Right cardiac atrium (tissue), 5 donors: ENCODE results near the gene ST6GAL1. TPM values are rescaled to one million over a fixed set of nuclear protein-coding genes. Genes with fewer than 3 reads are reported as not detected.
A peak's percentile ranks its signal among the peaks of the same experiment; 100 is the strongest.

Experiments
- ATAC-seq, 2 donors: fragments of 200-7000 bp; cut with Tn5 transposase; one replicate each; pipeline versions ENCODE4 v1.8.0 to v1.9.1; 2020; ENCODE audit warnings: moderate library complexity in 2 of 2, mild to moderate bottlenecking in 1 of 2
- DNase-seq, 3 donors: peaks; one replicate each; pipeline ENCODE4 v3.0.0-alpha.2; 2020
- H3K27ac ChIP-seq: one replicate; pipeline ENCODE4 v1.5.1; 2013; ENCODE audit warnings: mild to moderate bottlenecking, low read length, control low read depth, moderate library complexity
- H3K27me3 ChIP-seq: one replicate; pipeline ENCODE4 v1.6.1; 2013; ENCODE audit not compliant: control insufficient read depth, insufficient read depth
- H3K4me1 ChIP-seq: one replicate; pipeline ENCODE4 v1.6.1; 2013; ENCODE audit warnings: low read length; ENCODE audit not compliant: control insufficient read depth, insufficient read depth
- H3K4me3 ChIP-seq: one replicate; pipeline ENCODE4 v1.5.1; 2013; ENCODE audit warnings: low read length, control low read depth
- H3K9me3 ChIP-seq: one replicate; pipeline ENCODE4 v1.6.1; 2013; ENCODE audit warnings: low read length; ENCODE audit not compliant: control insufficient read depth
- WGBS: extraction: QIAGEN DNeasy Blood & Tissue Kit; methylation state at CpG from one replicate; pipeline ENCODE4 v1.1.7; 2013; 5-methylcytosine and 5-hydroxymethylcytosine counted together
- intact Hi-C, 4 donors: fragments of 100-400 bp; cut with DNase I; formaldehyde crosslinking; loops; one replicate each; pipeline versions ENCODE4 v1.11.0 to v1.14.0; 2022 to 2023
- polyA plus RNA-seq: library from polyadenylated mRNA; stranded (reverse); fragments of 200-250 nt; gene quantifications from one replicate; pipeline ENCODE4 v1.2.3, GENCODE V29; 2013
- total RNA-seq, 4 donors: library from RNA; stranded (reverse); fragmentation: NEBNext Ultra II Directional; extraction: Animal tissue kit (Norgen Biotek cat#: 25700); gene quantifications; one replicate each; pipeline ENCODE4 v1.2.1, GENCODE V29; 2021
- donor health status: healthy with polysubstance abuse.
- donor health status: DM: no; HTN: yes; CAD: no.
- donor health status: DM: no; HTN: no; CAD: no.
- donor health status: DM: no; HTN: yes; CAD: no; lungs with severe emphysema.
- donor health status: DM: yes; HTN: yes; CAD: no.

ST6GAL1 gene
- total and polyA plus RNA-seq, 5 donors = 25.2 to 69.2 (median 64.7) TPM

GRCh38 chr3:187024536-187025226 lies 94.4 kb downstream of the ST6GAL1 start:
- no peaks in the 10 kb centered on the region for H3K27me3 ChIP-seq
- DNase-seq (no peak), ATAC-seq (no peak)
- 80% methylated on average over 10 of the region's 10 CpGs for WGBS
- no peak overlapping the region for H3K27ac ChIP-seq
- H3K9me3 ChIP-seq = no peaks in the 10 kb centered on the region
- intact Hi-C loops = no loop called here
- no peak overlapping the region for H3K4me3 ChIP-seq
- peaks cover 7% of the 10 kb centered on the region for H3K4me1 ChIP-seq

GRCh38 chr3:187025254-187025655 lies 94.9 kb downstream of the ST6GAL1 start:
- no peaks in the 10 kb centered on the region for H3K27me3 ChIP-seq
- WGBS = 73% methylated on average over 6 of the region's 6 CpGs
- H3K9me3 ChIP-seq = no peaks in the 10 kb centered on the region
- H3K4me3 ChIP-seq = no peak overlapping the region
- peak; percentile 10 to 54 for ATAC-seq
- H3K27ac ChIP-seq = no peak overlapping the region
- no peak for DNase-seq
- intact Hi-C loops = no loop called here
- H3K4me1 ChIP-seq = peaks cover 7% of the 10 kb centered on the region

GRCh38 chr3:187025656-187026316 lies 95.5 kb downstream of the ST6GAL1 start:
- peak; percentile 38 to 48 for ATAC-seq
- no peaks in the 10 kb centered on the region for H3K27me3 ChIP-seq
- WGBS = 64% methylated on average over 9 of the region's 9 CpGs
- DNase-seq = no peak
- no peak overlapping the region for H3K4me3 ChIP-seq
- no peaks in the 10 kb centered on the region for H3K9me3 ChIP-seq
- no peak overlapping the region for H3K27ac ChIP-seq
- intact Hi-C loops = no loop called here
- peaks cover 7% of the 10 kb centered on the region for H3K4me1 ChIP-seq

- WGBS = 85% methylated on average over 2 of the region's 2 CpGs
- H3K4me1 ChIP-seq = peaks cover 9% of the 10 kb centered on the region
- intact Hi-C loops = no loop called here
- H3K27ac ChIP-seq = no peak overlapping the region
- H3K27me3 ChIP-seq = no peaks in the 10 kb centered on the region
- H3K9me3 ChIP-seq = no peaks in the 10 kb centered on the region
- H3K4me3 ChIP-seq = no peak overlapping the region
- ATAC-seq = no peak
- DNase-seq = no peak
Measured at GRCh38 chr3:187026317-187026670, 96.0 kb downstream of the ST6GAL1 start.

- intact Hi-C loops = no loop called here
- peaks cover 9% of the 10 kb centered on the region for H3K4me1 ChIP-seq
- H3K9me3 ChIP-seq = no peaks in the 10 kb centered on the region
- 77% methylated on average over 8 of the region's 8 CpGs for WGBS
- no peak for DNase-seq
- no peak overlapping the region for H3K27ac ChIP-seq
- H3K4me3 ChIP-seq = no peak overlapping the region
- no peak for ATAC-seq
- H3K27me3 ChIP-seq = no peaks in the 10 kb centered on the region
Measured at GRCh38 chr3:187027531-187028278, 97.4 kb downstream of the ST6GAL1 start.

- Histone ChIP-seq H3K27me3 (no peaks in the 10 kb centered on the region), H3K4me1 (peaks cover 5% of the 10 kb centered on the region), H3K9me3 (no peaks in the 10 kb centered on the region), H3K27ac (no peak overlapping the region), H3K4me3 (no peak overlapping the region)
- ATAC-seq (no peak), DNase-seq (no peak)
- intact Hi-C loops = no loop called here
Measured at GRCh38 chr3:187031934-187032333, 101.6 kb downstream of the ST6GAL1 start.

- ATAC-seq = no peak
Measured at GRCh38 chr3:187036394-187036793, 106.1 kb downstream of the ST6GAL1 start.

GRCh38 chr3:187039100-187039722 lies 108.9 kb downstream of the ST6GAL1 start:
- 76% methylated on average over 10 of the region's 10 CpGs for WGBS
- peaks cover 12% of the 10 kb centered on the region for H3K4me1 ChIP-seq
- H3K4me3 ChIP-seq = no peak overlapping the region
- no peaks in the 10 kb centered on the region for H3K9me3 ChIP-seq
- ATAC-seq (no peak), DNase-seq (no peak)
- intact Hi-C loops = no loop called here
- no peaks in the 10 kb centered on the region for H3K27me3 ChIP-seq
- no peak overlapping the region for H3K27ac ChIP-seq

More at GRCh38 chr3:187036394-187036793, 106.1 kb downstream of the ST6GAL1 start:
- Histone ChIP-seq H3K27ac (no peak overlapping the region), H3K4me3 (no peak overlapping the region), H3K4me1 (peaks cover 5% of the 10 kb centered on the region), H3K27me3 (no peaks in the 10 kb centered on the region), H3K9me3 (no peaks in the 10 kb centered on the region)
- DNase-seq = no peak
- intact Hi-C loops = no loop called here
- WGBS = 93% methylated on average over 1 of the region's 1 CpG

GRCh38 chr3:187039723-187040414 lies 109.5 kb downstream of the ST6GAL1 start:
- peak in 1 of 2 donors; percentile 18 for ATAC-seq

GRCh38 chr3:187040516-187041361 lies 110.4 kb downstream of the ST6GAL1 start:
- DNase-seq (no peak), ATAC-seq (no peak)
- H3K9me3 ChIP-seq = no peaks in the 10 kb centered on the region
- H3K4me3 ChIP-seq = no peak overlapping the region
- no peaks in the 10 kb centered on the region for H3K27me3 ChIP-seq
- no peak overlapping the region for H3K27ac ChIP-seq
- intact Hi-C loops = loop anchor here in 1 of 4 donors (10.0 kb wide), 1 partner anchor 106 kb away; the partner anchor contains the start of gene ST6GAL1
- H3K4me1 ChIP-seq = peaks cover 12% of the 10 kb centered on the region
- 90% methylated on average over 5 of the region's 5 CpGs for WGBS

More at GRCh38 chr3:187039723-187040414, 109.5 kb downstream of the ST6GAL1 start:
- H3K4me1 ChIP-seq = peaks cover 12% of the 10 kb centered on the region
- H3K27ac ChIP-seq = no peak overlapping the region
- H3K9me3 ChIP-seq = no peaks in the 10 kb centered on the region
- H3K4me3 ChIP-seq = no peak overlapping the region
- no peaks in the 10 kb centered on the region for H3K27me3 ChIP-seq
- DNase-seq = no peak
- intact Hi-C loops = loop anchor here in 1 of 4 donors (10.0 kb wide), 1 partner anchor 105 kb away; the partner anchor contains the start of gene ST6GAL1
- 87% methylated on average over 6 of the region's 6 CpGs for WGBS
